HFFc6 (cell line): ENCODE results near the gene VSIG4. TPM values are rescaled to one million over a fixed set of nuclear protein-coding genes. Genes with fewer than 3 reads are reported as not detected.
"Not testable (repeated sequence)": the region's sequence is repeated elsewhere in the genome, so short reads cannot be mapped to it uniquely, and the experiment has no call there.

Source experiments
- DNase-seq: peaks from one replicate; pipeline ENCODE4 v3.0.0-alpha.2; 2018
- H3K27ac Mint-ChIP-seq: 2 replicates; pipeline ENCODE4 v1.8.0; 2020; ENCODE audit warnings: mild to moderate bottlenecking, mixed read lengths
- H3K27me3 Mint-ChIP-seq: 2 replicates; pipeline ENCODE4 v1.8.0; 2021; ENCODE audit warnings: mild to moderate bottlenecking, moderate library complexity, mixed read lengths; ENCODE audit not compliant: insufficient read depth
- H3K36me3 Mint-ChIP-seq: 2 replicates; pipeline ENCODE4 v1.8.0; 2021; ENCODE audit warnings: low read depth, mixed read lengths
- H3K4me1 Mint-ChIP-seq: 2 replicates; pipeline ENCODE4 v1.8.0; 2020; ENCODE audit warnings: low read depth, mixed read lengths
- H3K4me3 Mint-ChIP-seq: 2 replicates; pipeline ENCODE4 v1.8.0; 2020; ENCODE audit warnings: mild to moderate bottlenecking, moderate library complexity, mixed read lengths
- H3K9me3 Mint-ChIP-seq: 2 replicates; pipeline ENCODE4 v1.8.0; 2020; ENCODE audit warnings: mild to moderate bottlenecking, mixed read lengths
- CTCF ChIP-seq: fragments of 200-600 bp; sonication (generic); IDR thresholded peaks from 2 replicates; pipeline ENCODE4 v1.5.0; 2021; ENCODE audit warnings: antibody characterized with exemption, mild to moderate bottlenecking
- long read RNA-seq: library from polyadenylated mRNA; unstranded; transcript quantifications from one replicate; pipeline ENCODE4 v2.0.0, GENCODE V29; 2019
- total RNA-seq, 6 experiments: library from RNA; stranded (reverse); fragmentation: NEBNext Ultra II Directional; extraction: Animal tissue kit (Norgen Biotek cat#: 25700); gene quantifications; 2 replicates in 1 of 6; 3 replicates in 5 of 6; pipeline ENCODE4 v1.2.3, GENCODE V29; 2021

VSIG4 gene
- total RNA-seq, result not detected
- long read RNA-seq, result 0 reads

- no peak within 1 kb of the TSS for H3K27ac Mint-ChIP-seq
- no peaks in the 10 kb centered on the region for H3K36me3 Mint-ChIP-seq
- DNase-seq, result no peak
Measured at GRCh38 chrX:66039944-66040343, at the start of gene VSIG4. VSIG4 (minus strand) TSS chrX:66040080; CDS start chrX:66039998, 82 bp downstream.

GRCh38 chrX:66076801-66077200 lies 36.9 kb upstream of the VSIG4 start:
- TF ChIP-seq CTCF, result no peak
- H3K9me3 Mint-ChIP-seq, result peaks cover 5% of the 10 kb centered on the region
- DNase-seq, result no peak
- H3K27me3 Mint-ChIP-seq, result no peaks in the 10 kb centered on the region
- no peaks in the 10 kb centered on the region for H3K36me3 Mint-ChIP-seq
- H3K27ac Mint-ChIP-seq, result no peak overlapping the region
- no peak overlapping the region for H3K4me3 Mint-ChIP-seq
- no peaks in the 10 kb centered on the region for H3K4me1 Mint-ChIP-seq

More at GRCh38 chrX:66039944-66040343, at the start of gene VSIG4:
- Mint-ChIP-seq H3K4me1 (no peaks in the 10 kb centered on the region), H3K27me3 (no peaks in the 10 kb centered on the region), H3K9me3 (no peaks in the 10 kb centered on the region), H3K4me3 (no peak within 1 kb of the TSS)
- no peak for TF ChIP-seq CTCF

DNA sequence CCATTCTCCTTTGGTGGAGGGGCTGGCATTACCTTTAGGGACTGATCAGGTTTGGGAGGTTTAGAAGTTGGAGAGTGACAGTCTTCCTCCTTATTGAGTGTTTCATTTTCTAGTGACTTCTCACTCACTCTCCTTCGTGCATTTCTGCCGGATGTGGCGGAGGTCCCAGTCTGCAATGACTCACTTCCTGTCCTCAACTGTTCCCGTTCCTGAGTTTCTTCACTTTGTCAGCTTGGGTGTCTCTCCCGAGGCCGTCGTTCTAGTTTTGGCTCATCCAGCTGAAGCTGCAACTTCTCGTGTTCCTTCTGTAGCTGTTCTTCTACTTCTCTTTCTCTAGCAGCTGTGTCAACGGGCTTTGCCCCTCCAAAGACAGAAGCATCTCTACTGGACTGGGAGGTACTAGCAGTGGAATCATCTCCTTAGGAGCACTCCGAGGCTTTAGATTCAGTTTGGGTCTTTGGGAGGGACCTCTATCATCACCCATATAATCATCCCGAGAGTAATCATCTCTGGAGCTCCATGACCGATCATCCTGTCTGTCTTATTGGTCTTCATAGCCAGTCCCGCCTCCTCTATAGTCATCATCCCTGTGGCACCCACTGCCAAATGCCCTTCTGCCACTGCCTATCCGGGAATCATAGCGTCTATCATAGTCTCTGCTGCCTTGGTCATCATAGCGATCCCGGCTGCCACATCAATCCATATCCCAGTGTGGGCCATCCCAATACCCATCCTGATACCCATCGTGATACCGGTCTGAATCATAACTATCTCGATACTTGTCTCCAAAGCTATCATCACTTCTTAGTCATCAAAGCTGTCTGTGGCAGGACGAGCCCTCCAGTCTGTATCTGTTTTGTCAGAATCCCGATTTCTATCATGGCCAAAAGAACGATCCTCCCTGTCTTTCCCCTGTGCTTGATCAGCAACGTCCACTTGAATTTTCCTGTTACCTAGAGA lies 35.3 kb upstream of the VSIG4 start:
- Mint-ChIP-seq H3K4me1 (no peaks in the 10 kb centered on the region), H3K9me3 (peaks cover 5% of the 10 kb centered on the region), H3K36me3 (no peaks in the 10 kb centered on the region)

GRCh38 chrX:66071126-66071525 lies 31.2 kb upstream of the VSIG4 start:
- Mint-ChIP-seq H3K9me3 (peaks cover 5% of the 10 kb centered on the region), H3K4me1 (no peaks in the 10 kb centered on the region), H3K27ac (no peak overlapping the region), H3K36me3 (no peaks in the 10 kb centered on the region), H3K4me3 (no peak overlapping the region), H3K27me3 (no peaks in the 10 kb centered on the region; the same call in 1 of the 2 replicates)
- no peak for TF ChIP-seq CTCF
- no peak for DNase-seq

More for the DNA sequence above, 35.3 kb upstream of the VSIG4 start:
- Mint-ChIP-seq H3K27me3 (no peaks in the 10 kb centered on the region), H3K27ac (no peak overlapping the region), H3K4me3 (no peak overlapping the region)
- DNase-seq, result no peak
- TF ChIP-seq CTCF, result no peak

DNA sequence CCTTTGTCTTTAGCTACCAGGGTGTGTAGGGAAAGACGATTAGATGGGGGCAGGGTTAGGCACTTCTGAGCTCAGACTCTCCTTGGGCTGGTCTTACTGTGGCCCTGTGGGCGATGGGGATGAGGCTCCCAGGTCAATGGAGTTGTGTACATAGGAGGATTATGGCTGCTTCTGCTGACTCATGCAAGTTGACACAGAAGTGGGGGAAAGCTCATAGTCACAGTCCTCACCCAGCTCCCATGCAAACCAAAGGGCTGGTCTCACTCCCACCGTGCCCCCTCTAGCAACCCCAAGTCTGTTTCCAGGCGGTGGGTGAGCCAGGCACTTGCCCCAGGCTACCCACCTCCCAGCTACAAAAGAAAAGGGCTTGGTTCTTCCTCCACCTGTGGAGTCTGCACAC lies 24.4 kb upstream of the VSIG4 start:
- Mint-ChIP-seq H3K27ac (no peak overlapping the region), H3K4me3 (no peak overlapping the region), H3K27me3 (peaks cover 1% of the 10 kb centered on the region; the same call in 1 of the 2 replicates), H3K4me1 (no peaks in the 10 kb centered on the region), H3K36me3 (no peaks in the 10 kb centered on the region), H3K9me3 (peaks cover 6% of the 10 kb centered on the region)
- TF ChIP-seq CTCF, result no peak
- no peak for DNase-seq

- H3K36me3 Mint-ChIP-seq, H3K9me3 Mint-ChIP-seq, H3K27ac Mint-ChIP-seq, H3K4me1 Mint-ChIP-seq, H3K27me3 Mint-ChIP-seq, H3K4me3 Mint-ChIP-seq, DNase-seq: not testable (repeated sequence)
Measured at GRCh38 chrX:66057019-66057418, 17.1 kb upstream of the VSIG4 start.
